ENCODE data around the gene ELAPOR2. TPM values are rescaled to one million over a fixed set of nuclear protein-coding genes. Genes with fewer than 3 reads are reported as not detected.
"Not testable (repeated sequence)": the region's sequence is repeated elsewhere in the genome, so short reads cannot be mapped to it uniquely, and the experiment has no call there.

Gene ELAPOR2
- total RNA-seq, 3 donors from 2014 or later = 14.4 to 38.1 (median 34.7) TPM

DNA sequence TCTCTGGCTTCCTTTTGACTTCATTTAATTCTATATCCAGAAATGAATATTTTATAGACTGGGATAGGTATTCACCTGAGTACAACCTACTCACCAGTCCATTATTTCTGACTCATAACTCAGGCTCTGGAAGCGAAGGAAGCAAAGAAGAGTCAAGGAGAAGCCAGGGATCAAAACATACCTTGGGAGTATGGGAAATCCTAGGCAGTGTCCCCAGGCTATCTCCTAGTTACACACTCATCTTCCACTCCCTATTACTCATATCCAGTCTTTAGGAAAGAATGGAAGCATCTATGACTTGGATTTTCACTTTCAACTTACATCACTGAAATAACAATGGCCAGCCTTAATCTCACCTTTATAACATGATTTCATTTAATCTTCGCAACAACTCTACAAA, 40.9 kb upstream of the ELAPOR2 start:
- DNase-seq (ENCODE audit: low spot score in 2 of 2) = no peak
- H3K27ac ChIP-seq = no peak overlapping the region
- no peaks in the 10 kb centered on the region for H3K36me3 ChIP-seq
- H3K27me3 ChIP-seq = no peaks in the 10 kb centered on the region
- no peak for TF ChIP-seq POLR2AphosphoS5 (IDR thresholded peaks at IDR 0.05)
- TF ChIP-seq, protein P1, sequence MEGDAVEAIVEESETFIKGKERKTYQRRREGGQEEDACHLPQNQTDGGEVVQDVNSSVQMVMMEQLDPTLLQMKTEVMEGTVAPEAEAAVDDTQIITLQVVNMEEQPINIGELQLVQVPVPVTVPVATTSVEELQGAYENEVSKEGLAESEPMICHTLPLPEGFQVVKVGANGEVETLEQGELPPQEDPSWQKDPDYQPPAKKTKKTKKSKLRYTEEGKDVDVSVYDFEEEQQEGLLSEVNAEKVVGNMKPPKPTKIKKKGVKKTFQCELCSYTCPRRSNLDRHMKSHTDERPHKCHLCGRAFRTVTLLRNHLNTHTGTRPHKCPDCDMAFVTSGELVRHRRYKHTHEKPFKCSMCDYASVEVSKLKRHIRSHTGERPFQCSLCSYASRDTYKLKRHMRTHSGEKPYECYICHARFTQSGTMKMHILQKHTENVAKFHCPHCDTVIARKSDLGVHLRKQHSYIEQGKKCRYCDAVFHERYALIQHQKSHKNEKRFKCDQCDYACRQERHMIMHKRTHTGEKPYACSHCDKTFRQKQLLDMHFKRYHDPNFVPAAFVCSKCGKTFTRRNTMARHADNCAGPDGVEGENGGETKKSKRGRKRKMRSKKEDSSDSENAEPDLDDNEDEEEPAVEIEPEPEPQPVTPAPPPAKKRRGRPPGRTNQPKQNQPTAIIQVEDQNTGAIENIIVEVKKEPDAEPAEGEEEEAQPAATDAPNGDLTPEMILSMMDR (IDR thresholded peaks at IDR 0.05) = no peak
- H3K9me3 ChIP-seq = no peaks in the 10 kb centered on the region
- no peak overlapping the region for H3K4me3 ChIP-seq
- no peaks in the 10 kb centered on the region for H3K4me1 ChIP-seq
- intact Hi-C loops (cut with DNase I; ENCODE audit: low total_unique reads) = no loop called here

DNA sequence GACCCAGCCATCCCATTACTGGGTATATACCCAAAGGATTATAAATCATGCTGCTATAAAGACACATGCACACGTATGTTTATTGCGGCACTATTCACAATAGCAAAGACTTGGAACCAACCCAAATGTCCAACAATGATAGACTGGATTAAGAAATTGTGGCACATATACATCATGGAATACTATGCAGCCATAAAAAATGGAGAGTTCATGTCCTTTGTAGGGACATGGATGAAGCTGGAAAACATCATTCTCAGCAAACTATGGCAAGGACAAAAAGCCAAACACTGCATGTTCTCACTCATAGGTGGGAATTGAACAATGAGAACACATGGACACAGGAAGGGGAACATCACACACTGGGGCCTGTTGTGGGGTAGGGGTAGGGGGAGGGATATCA, 37.9 kb upstream of the ELAPOR2 start:
- H3K4me1 ChIP-seq; DNase-seq (ENCODE audit: low spot score in 2 of 2); H3K4me3 ChIP-seq; H3K36me3 ChIP-seq; intact Hi-C loops (cut with DNase I; ENCODE audit: low total_unique reads); H3K27me3 ChIP-seq; H3K9me3 ChIP-seq; H3K27ac ChIP-seq: not testable (repeated sequence)

DNA sequence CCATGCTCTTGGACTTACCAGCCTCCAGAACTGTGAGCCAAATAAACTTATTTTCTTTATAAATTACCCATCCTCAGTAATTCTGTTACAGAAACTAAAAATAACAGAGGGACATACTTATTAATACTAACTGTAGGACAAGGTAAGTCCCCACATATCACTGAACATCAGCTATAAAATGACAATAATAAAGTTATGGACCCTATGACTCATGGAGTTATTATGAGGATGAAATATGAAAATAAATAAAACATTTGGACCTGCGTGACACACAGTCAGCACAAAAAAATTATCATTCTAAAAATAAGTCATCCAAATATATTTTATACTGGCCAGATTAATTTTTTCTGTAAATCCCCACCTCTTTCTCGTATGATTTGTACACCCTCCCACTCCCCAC, 34.9 kb upstream of the ELAPOR2 start:
- intact Hi-C loops (cut with DNase I; ENCODE audit: low total_unique reads) = no loop called here
- Histone ChIP-seq H3K27me3 (no peaks in the 10 kb centered on the region), H3K36me3 (no peaks in the 10 kb centered on the region), H3K27ac (no peak overlapping the region), H3K4me1 (no peaks in the 10 kb centered on the region), H3K9me3 (no peaks in the 10 kb centered on the region), H3K4me3 (no peak overlapping the region)
- TF ChIP-seq, protein P1 (IDR thresholded peaks at IDR 0.05) = no peak
- TF ChIP-seq POLR2A (IDR thresholded peaks at IDR 0.05) = no peak
- no peak for TF ChIP-seq POLR2AphosphoS5 (IDR thresholded peaks at IDR 0.05)
- DNase-seq (ENCODE audit: low spot score in 2 of 2) = no peak

DNA sequence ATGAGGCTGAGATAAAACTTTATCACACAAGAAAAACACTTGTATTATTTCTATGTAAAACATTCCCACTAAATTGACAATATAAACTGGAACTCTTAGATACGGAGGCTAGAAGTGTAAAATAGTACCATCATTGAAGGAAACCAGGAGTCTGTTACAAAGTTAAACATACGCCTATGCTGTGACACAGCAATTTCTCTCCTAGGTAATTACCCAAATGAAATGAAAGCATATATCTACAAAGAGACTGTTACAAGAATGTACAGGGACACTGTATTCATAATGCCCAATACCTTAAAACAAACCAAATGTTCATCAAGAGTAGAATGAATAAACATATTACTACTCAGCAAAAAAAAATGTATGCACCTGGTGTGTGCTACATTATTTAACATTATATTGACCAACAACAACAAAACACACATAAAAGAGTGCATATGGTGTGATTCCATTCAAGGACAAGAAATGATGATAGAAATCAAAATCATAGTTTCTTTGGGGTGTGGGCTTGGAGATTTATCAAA, 33.2 kb upstream of the ELAPOR2 start:
- intact Hi-C loops (cut with DNase I; ENCODE audit: low total_unique reads) = no loop called here
- Histone ChIP-seq H3K9me3 (no peaks in the 10 kb centered on the region), H3K27me3 (no peaks in the 10 kb centered on the region), H3K27ac (no peak overlapping the region), H3K36me3 (no peaks in the 10 kb centered on the region), H3K4me3 (no peak overlapping the region), H3K4me1 (no peaks in the 10 kb centered on the region)
- no peak for TF ChIP-seq POLR2AphosphoS5 (IDR thresholded peaks at IDR 0.05)
- TF ChIP-seq POLR2A (IDR thresholded peaks at IDR 0.05) = no peak
- TF ChIP-seq, protein P1 (IDR thresholded peaks at IDR 0.05) = no peak
- DNase-seq (ENCODE audit: low spot score in 2 of 2) = no peak

DNA sequence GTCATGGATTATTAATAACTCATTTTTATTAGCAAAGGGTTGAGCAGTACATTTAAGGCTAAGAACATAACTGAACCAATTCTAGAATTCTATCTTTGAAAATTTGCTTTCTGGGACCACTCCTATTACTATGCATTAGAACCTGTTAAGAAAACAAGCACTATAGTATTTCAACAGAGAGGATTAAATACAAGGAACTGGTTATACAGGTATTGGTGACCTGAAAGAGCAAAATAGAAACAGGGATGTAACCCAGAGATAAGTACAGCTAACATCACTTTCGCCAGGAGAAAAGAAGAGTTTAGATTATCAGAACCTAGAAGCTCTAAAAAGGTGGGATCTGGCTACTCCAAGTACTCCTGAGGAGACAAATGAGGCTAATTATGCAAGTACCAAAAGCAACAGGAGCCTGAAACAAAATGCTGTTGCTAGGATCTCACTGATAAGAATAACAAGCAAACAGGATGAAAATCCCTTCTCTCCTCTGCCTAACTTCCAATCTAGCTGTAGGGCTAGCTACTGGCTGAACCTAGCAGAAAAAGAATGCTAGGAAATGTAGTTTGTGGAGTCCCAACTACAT, 32.1 kb upstream of the ELAPOR2 start:
- DNase-seq (ENCODE audit: low spot score in 2 of 2) = no peak
- TF ChIP-seq POLR2A (IDR thresholded peaks at IDR 0.05) (no peak), POLR2AphosphoS5 (IDR thresholded peaks at IDR 0.05) (no peak)
- TF ChIP-seq, protein P1 (IDR thresholded peaks at IDR 0.05) = no peak
- Histone ChIP-seq H3K27me3 (no peaks in the 10 kb centered on the region), H3K9me3 (no peaks in the 10 kb centered on the region), H3K36me3 (no peaks in the 10 kb centered on the region), H3K27ac (no peak overlapping the region), H3K4me1 (no peaks in the 10 kb centered on the region), H3K4me3 (no peak overlapping the region)
- intact Hi-C loops (cut with DNase I; ENCODE audit: low total_unique reads) = no loop called here
